Measurements from ENCODE around the gene MAP2K3.

Gene MAP2K3

DNA sequence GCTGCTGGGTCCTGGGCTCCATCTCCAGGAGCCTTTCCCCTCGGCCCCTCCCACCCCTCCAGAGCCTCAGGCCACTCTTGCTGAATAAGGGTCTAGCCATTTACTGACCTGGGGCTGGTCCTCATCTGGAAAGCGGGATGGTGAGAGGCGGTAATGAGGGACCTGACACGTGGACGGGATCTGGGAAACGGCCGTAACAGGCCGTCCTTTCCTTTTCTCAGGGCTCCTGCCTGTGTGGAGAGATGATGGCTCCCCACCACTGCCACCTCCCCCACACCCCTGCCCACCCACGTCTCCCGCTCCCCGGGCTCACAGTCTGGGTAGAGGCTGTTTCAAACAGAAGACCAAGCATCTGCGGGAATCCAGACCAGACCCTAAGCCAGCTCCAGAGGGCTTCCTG is 71.1 kb downstream of the MAP2K3 start:
- DNase-seq, result no peak

DNA sequence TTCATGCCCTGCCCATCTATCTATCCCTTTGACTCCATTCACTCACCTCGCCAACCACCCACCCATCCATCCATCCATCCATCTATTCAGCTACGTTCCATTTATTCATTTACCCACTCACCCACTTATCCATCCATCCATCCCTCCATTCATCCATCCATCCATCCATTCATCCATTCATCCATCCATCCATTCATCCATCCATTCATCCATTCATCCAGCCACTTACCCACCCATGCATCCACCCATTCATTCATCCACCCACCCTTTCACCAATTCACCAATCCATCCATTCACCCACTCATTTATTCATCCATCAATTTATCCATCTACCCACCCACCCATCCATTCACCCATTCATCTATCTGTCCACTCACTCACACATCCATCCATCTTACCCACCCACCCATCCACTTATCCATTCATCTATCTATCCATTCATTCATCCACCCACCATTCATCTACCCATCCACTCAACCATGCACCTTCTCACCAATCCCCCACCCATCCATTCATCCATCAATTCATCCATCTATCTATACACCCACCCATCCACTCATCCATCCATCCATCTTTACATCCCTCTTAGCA is 72.1 kb downstream of the MAP2K3 start:
- DNase-seq, result no peak

DNA sequence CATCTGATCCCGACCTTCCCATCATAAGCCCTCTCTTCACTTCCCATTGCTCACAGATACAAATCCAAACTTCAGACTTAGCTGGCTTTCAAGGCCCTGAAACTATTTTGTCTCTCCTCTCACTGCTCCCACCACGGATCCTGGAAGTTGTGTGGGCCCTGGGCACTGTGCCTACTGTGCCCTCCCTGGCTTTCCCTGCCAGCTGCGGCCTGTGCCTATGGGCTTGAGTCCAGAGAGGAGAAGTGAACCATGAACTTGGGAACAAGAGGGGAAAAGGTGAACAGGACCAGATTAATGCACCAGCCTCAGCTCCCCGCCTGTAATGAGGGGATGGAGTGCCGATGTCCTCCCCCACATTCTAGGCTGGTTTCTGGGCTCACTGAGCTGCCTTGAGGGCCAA is 72.8 kb downstream of the MAP2K3 start:
- DNase-seq, result no peak

DNA sequence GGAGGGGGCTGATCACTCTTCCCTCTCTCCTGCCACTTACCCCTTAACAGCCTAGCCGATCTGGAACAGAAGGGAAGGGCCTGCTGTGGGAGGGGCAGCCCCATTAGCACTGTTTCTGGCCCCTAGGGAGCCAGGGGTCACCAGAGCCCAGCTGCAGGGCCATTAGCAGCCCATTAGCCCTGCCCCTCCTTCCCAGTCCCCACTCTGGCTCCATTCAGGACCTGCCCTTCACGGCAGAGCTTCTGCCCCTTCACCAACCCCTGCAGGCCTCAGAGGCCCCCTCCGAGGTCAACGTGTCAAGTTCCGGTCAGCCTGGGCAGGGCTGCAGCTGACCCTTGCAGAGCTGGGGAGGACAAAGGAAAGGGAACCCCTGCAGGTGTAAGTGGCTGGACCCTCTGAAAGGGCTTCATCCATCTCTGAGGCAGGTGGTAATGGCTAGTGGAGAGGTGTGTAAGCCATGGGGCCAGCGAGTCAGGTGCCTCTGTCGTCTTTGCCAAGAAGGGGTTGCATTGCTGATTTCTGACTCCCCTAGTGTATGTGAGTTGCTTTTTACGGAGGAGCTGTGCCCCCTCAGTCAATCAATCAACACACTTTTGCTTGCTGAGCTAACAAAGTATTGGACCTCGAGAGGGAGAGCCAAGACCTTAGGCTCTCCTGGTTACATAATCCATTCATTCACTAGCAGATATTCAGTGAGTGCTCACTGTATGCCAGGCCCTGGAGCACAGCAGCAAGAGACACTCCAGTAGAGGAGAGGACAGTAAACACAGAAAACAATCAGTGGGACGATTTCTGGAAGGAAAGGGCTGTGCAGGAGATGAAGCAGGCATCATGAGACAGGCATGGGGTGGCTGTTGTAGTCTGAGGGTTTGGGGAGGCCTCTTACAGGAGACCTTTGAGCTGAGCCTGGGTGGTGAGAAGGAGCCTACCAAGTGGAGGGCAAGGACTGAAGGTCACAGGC is 73.5 kb downstream of the MAP2K3 start:
- no peak for DNase-seq

DNA sequence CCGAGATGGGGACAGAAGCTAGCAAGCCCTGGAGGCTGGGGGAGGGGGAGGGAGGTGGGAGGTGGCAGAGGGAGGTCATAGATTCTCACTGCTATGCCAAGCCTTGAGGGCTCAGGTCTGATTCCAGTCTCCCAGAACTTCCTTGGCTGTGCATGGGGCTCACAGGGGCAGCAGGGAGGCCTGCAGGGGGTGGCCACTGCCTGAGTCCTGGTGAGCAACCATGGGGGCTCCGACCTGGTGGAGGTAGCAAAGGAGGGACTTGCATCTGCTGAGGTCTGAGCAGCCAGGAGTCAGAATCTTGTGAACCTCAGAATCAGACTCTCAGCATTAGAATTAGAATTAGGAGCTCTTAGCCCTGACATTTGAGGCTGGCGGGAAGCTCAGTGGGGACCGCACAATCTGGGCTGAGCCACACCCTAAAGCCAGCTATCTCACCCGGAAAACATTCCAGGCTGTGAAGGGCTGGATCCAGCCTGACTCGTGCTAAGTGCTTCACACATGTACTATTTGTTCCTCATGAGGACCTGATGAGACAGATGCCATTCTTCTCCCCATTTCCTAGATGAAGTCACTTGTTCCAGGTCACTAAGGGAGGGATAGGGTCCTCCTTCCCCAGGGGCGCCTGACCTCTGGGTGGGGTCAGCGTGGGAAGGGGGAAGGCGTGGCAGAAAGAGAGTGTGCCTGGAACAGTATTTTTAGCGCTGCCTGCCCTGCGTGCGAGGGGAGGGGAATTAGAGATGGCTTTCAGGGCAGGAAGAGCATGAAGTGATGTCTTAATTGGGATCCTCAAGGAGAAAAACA is 74.4 kb downstream of the MAP2K3 start:
- DNase-seq, result no peak

DNA sequence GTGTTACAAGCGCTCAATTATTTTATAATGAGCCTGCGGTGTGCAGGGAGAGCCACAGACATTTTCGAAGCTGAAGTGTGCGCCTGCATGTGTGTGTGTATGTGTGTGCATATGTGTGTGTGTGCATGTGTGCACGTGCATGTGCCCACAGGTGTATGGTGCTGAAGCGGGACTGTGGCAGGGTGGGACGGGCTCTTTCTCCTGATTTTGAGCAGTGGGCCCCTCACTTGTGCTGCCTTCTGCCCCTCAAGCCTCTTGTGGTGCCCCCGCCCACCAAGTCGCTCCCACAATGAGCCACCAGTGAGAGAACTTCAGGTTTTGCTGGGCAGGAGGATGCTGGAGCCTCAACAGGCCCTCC is 75.0 kb downstream of the MAP2K3 start:
- DNase-seq, result no peak

DNA sequence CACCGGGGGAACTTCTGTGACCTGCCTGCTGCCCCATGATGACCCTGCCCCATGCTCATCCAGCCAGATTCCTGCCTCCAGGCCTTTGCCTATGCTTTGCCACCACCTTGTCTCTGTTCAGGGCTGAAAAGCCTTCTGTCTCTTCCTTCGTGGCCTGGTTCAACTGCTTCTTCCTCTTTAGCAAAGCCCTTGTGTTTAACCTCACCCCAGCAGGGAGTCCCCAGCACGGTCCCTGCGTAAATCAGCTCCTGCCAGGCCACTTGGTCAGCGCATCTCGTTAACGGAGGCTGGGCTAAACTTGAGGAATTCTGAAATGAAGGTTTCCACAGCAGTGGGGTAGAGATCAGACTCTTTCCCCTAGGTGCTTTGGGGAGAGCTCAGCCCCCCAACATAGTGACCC is 75.5 kb downstream of the MAP2K3 start:
- DNase-seq, result no peak

DNA sequence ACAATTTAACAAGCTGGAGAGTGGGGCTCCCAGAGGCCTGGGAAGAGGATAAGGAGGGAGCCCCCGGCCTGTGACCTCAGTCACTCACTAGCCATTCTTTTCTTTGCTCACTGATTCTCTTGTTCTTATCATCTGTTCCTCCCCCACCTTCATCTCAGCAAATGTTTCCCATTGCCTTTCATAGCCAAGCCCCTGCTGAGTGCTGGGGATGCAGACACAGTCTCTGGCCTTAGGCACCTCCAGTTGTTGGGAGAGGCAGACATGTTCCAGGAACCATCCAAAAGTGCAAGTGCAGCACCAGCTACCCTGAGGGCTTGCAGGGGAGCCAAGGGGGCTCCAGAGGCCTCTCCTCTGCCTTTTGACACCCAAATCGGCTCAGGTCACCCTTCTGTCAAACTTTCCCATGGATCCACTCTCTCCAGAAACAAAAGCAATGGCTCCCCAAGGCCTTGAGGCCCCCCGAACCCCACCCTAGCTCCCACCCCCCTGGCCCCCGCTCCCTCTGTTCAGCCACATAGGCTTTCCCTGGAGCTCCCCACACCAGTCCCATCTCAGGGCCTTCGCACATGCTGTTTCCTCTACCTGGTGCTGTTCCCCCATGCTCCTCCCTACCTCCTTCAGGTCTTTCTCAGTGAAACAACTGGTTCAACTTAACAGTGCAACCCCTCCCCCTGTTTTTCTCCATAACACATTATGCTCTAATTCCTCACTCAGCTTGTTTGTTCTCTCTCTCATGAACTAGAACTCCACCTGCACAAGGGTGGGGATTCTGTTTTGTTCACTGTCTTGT is 76.7 kb downstream of the MAP2K3 start:
- no peak for DNase-seq

DNA sequence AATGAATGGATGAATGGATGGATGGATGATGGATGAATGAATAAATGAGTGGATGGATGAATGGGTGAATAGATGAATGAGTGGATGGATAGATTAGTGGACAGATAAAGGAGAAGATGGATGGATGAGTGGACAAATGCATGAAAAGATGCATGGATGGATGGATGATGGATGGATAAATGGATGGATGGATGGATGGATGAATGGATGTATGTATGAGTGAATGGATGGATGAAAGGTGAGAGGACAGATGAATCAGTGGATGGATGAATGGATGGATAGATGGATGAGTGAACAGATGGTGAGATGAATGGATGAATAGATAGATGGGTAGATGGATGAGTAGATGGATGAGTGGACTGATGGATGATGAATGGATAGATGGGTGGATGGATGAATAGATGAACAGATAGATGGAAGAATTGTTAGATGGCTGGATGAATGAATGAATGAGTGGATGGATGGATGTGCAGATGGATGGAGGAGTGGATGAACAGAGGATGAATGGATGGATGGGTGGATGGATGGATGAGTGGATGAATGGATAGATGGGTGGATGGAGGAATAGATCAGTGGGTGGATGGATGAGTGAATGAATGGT is 77.9 kb downstream of the MAP2K3 start:
- no peak for DNase-seq

DNA sequence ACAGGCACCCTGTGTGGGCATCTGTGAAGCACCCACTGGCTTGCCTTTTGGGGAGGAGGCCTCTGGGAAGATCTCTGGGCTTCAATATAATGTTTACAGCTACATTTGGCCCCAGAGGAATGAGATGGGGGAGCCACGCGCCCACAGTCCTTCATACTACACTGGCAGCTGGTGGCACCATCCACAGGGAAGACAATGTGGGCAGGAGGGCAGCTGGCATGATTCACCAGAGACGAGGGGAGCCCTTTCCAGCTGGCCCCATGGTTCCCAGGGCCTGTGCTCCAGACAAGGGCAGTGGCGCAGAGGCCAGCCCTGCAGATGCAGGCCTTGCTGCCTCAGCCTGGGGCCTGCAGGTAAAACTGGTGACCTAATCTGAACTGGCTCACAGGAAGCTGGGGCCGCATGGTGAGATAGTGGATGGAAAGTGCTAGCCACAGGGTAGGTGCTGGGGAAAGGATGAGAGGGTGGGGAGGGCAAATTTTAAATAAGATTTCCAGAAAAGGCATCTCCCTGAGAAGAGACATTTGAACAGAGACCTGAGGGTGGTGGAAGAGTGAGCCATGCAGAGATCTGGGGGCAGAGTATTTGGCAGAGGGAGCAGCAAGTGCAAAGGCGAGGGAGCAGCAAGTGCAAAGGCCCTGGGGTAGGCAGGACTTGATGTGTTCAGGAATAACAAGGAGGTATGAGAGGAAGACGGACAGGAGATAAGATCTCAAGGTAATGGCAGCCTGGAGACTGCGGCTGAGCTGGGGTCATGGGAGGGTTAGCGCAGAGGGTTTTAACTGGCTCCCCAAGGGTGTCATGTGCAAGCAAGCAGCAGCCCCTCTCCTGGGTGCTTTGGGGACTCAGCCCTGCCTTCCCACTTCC is 79.5 kb downstream of the MAP2K3 start:
- DNase-seq, result no peak
